ENCODE results near the gene KCND2.

DNA sequence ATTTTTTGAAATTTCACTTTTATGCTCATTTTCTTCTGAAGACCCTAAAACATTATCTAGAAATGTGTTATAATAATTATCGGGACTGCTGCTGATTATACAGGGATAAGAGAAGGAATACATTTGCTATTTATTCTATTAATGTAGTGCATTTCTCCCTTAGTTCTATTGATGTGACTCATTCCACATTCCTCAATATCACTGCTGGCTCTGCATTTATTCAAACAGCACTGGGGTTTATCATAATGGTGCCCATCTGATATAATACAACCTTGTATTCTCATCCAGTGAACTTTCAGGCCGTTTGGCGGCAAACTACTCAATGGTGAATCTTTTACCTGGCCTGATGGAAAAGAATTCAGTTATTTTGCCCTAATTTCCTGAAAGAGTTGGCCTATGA is 7.8 kb downstream of the KCND2 start:
- TF ChIP-seq GABPA (IDR thresholded peaks at IDR 0.05; ENCODE audit: borderline replicate concordance, insufficient read depth, low read length) (no peak), EGR1 (IDR thresholded peaks at IDR 0.05; ENCODE audit: borderline replicate concordance, low read depth, low read length) (no peak)
- TF ChIP-seq, protein P1, sequence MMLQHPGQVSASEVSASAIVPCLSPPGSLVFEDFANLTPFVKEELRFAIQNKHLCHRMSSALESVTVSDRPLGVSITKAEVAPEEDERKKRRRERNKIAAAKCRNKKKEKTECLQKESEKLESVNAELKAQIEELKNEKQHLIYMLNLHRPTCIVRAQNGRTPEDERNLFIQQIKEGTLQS (IDR thresholded peaks at IDR 0.05; ENCODE audit: insufficient read depth, low read depth, low read length) = no peak
